Skeletal muscle tissue (tissue), 4 donors: ENCODE data around the gene FUBP3. TPM values are rescaled to one million over a fixed set of nuclear protein-coding genes. Genes with fewer than 3 reads are reported as not detected.

Experiments used
- H3K27ac ChIP-seq: one replicate; pipeline ENCODE4 v1.7.0; 2013; ENCODE audit warnings: mild to moderate bottlenecking, low read depth, low read length, inconsistent platforms
- H3K27me3 ChIP-seq, 3 donors: one replicate each; pipeline ENCODE4 v1.7.0; 2013; ENCODE audit warnings: low read length in 3 of 3; ENCODE audit not compliant: control insufficient read depth in 3 of 3, insufficient read depth in 3 of 3
- H3K36me3 ChIP-seq, 3 donors: one replicate each; pipeline ENCODE4 v1.7.0; 2013; ENCODE audit warnings: low read length in 3 of 3; ENCODE audit not compliant: control insufficient read depth in 3 of 3, insufficient read depth in 3 of 3
- H3K4me1 ChIP-seq, 3 donors: one replicate each; pipeline ENCODE4 v1.7.0; 2013; ENCODE audit warnings: low read length in 3 of 3, mild to moderate bottlenecking in 3 of 3; ENCODE audit not compliant: control insufficient read depth in 3 of 3, insufficient read depth in 3 of 3
- H3K4me3 ChIP-seq, 3 donors: one replicate each; pipeline ENCODE4 v1.7.0; 2013; ENCODE audit warnings: low read length in 3 of 3
- H3K9ac ChIP-seq, 3 donors: one replicate each; pipeline ENCODE4 v1.7.0; 2013; ENCODE audit warnings: low read length in 3 of 3, mild to moderate bottlenecking in 3 of 3, moderate library complexity in 2 of 3, low read depth in 1 of 3
- H3K9me3 ChIP-seq, 3 donors: one replicate each; pipeline ENCODE4 v1.7.0; 2013; ENCODE audit warnings: low read length in 3 of 3; ENCODE audit not compliant: control insufficient read depth in 3 of 3
- total RNA-seq: library from RNA; depleted of rRNA; stranded (reverse); fragments of >200 nt; gene quantifications from one replicate; pipeline ENCODE4 v1.2.3, GENCODE V29; 2014
- donor health status: Osteomylitis.

Gene FUBP3
- total RNA-seq, 1 donor from 2014 or later: 18.8 TPM

DNA sequence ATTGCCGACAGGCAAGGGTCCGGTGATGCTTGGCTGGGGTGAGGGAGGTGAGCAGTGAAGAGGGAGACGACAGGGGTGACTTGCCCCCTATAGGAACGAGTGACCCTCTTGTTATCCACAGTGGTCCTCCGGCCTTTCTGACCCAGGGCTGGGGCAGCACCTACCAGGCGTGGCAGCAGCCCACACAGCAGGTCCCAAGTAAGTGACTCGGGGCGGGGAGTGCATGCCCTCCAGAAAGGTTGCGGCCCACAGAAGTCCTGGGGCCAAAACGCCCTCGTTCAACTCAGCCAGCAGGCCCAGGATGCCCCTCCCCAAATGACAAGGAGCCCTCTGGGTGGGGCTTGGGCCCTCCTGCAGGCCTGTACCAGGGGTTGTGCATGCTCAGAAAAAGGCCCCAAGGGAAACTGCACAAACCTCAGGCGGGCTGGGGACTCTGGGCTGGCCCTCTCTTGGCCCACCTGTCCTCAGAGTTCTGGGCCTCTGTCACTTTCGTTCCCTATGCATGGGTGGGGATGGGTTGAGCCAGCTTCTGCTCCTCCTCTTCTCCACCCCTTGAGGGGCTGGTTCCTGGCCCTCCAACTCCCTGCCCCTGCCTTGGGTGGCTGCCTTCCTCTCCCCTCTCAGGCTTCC lies 52.8 kb downstream of the FUBP3 start:
- no peaks in the 10 kb centered on the region for H3K9me3 ChIP-seq
- H3K4me3 ChIP-seq: no peak overlapping the region
- H3K4me1 ChIP-seq: no peaks in the 10 kb centered on the region
- H3K9ac ChIP-seq: no peak overlapping the region
- H3K27me3 ChIP-seq: no peaks in the 10 kb centered on the region
- peaks cover 77 to 86% (median 80%) of the 10 kb centered on the region in 3 donors for H3K36me3 ChIP-seq
- no peak overlapping the region for H3K27ac ChIP-seq

GRCh38 chr9:130632841-130633240 lies 53.5 kb downstream of the FUBP3 start:
- H3K27me3 ChIP-seq: no peaks in the 10 kb centered on the region
- no peak overlapping the region for H3K4me3 ChIP-seq
- no peaks in the 10 kb centered on the region for H3K4me1 ChIP-seq
- peaks cover 71 to 80% (median 74%) of the 10 kb centered on the region in 3 donors for H3K36me3 ChIP-seq
- H3K27ac ChIP-seq: no peak overlapping the region
- H3K9me3 ChIP-seq: no peaks in the 10 kb centered on the region
- H3K9ac ChIP-seq: no peak overlapping the region

- no peak overlapping the region for H3K9ac ChIP-seq
- no peak overlapping the region for H3K27ac ChIP-seq
- no peaks in the 10 kb centered on the region for H3K9me3 ChIP-seq
- no peak overlapping the region for H3K4me3 ChIP-seq
- no peaks in the 10 kb centered on the region for H3K27me3 ChIP-seq
- H3K4me1 ChIP-seq: no peaks in the 10 kb centered on the region
- peaks cover 70 to 73% (median 72%) of the 10 kb centered on the region in 3 donors for H3K36me3 ChIP-seq
Observed at GRCh38 chr9:130633336-130634190, 54.2 kb downstream of the FUBP3 start.

- Histone ChIP-seq H3K4me3 (no peak overlapping the region), H3K9me3 (no peaks in the 10 kb centered on the region), H3K36me3 (peaks cover 71 to 73% (median 71%) of the 10 kb centered on the region in 3 donors), H3K9ac (no peak overlapping the region), H3K27me3 (no peaks in the 10 kb centered on the region), H3K27ac (no peak overlapping the region), H3K4me1 (no peaks in the 10 kb centered on the region)
Observed at GRCh38 chr9:130634191-130634768, 54.9 kb downstream of the FUBP3 start.

- H3K27ac ChIP-seq: no peak overlapping the region
- peaks cover 67 to 71% (median 71%) of the 10 kb centered on the region in 3 donors for H3K36me3 ChIP-seq
Observed at GRCh38 chr9:130634801-130635200, 55.4 kb downstream of the FUBP3 start.

DNA sequence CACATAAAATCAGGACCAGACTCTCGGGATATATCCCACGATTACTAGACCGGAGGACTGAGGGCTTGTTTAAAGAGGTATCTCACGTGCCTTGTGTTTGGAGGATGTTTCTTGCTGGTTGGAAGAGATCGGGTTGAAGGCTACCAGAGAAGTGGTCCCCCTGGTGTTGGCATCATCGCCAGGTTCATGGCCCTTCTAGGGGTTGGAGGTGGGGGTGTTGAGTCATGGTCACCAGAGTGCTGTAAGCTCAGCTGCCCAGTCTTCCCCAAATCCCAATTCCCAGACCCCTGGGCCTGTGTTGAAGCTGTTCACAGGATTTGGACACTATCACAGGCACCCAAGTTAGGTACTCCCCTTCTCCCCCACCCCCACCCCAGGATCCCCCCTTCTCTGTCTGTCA lies 55.9 kb downstream of the FUBP3 start:
- Histone ChIP-seq H3K27me3 (no peaks in the 10 kb centered on the region), H3K9me3 (no peaks in the 10 kb centered on the region), H3K27ac (no peak overlapping the region), H3K4me1 (no peaks in the 10 kb centered on the region), H3K4me3 (no peak overlapping the region), H3K9ac (no peak overlapping the region), H3K36me3 (peaks cover 62 to 67% (median 66%) of the 10 kb centered on the region in 3 donors)

More at GRCh38 chr9:130634801-130635200, 55.4 kb downstream of the FUBP3 start:
- Histone ChIP-seq H3K27me3 (no peaks in the 10 kb centered on the region), H3K4me1 (no peaks in the 10 kb centered on the region), H3K9ac (no peak overlapping the region), H3K9me3 (no peaks in the 10 kb centered on the region), H3K4me3 (no peak overlapping the region)

DNA sequence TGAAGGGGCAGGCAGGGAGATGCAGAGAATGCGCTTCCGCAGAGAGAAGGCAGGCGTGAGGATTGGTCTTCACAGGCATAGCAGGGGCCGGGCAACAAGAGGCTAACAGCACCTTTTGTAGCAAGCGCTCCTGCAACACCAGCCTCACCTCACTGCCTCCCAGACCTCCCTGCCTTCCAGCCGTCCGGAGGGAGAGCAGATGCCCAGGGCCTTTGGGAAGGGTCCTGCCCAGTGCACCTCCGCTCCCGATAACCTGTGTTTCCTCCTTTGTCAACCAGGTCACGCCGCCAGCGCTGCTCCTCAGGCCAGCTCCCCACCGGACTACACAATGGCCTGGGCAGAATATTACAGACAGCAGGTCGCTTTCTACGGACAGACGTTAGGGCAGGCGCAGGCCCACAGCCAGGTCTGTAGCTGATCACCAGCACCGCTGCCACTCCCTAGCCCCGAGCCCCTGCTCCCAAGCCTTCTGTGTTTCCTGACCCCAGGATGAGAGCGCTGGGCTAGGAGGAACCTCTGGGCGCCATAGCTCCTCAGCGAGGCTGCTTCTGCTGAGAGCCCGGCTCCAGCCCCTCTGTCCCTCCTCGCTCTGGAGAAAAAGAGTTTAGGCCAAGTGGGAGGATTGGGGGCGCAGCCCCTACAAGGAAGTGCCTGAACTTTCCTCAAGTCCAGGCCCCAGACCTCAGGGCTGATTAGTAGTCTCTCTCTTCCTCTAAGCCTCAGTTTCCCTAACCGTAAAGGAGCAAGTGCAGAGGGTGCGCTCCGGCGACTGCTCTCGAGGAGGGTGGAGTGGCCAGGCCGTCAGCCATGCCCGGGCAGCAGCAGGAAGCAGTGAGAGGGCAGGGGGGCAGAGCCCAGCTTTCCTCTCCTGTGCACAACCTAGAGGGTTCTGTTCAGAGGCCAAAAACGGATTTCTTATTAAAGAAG lies 56.6 kb downstream of the FUBP3 start:
- no peak overlapping the region for H3K9ac ChIP-seq
- no peak overlapping the region for H3K27ac ChIP-seq
- no peak overlapping the region for H3K4me3 ChIP-seq
- H3K27me3 ChIP-seq: no peaks in the 10 kb centered on the region
- H3K9me3 ChIP-seq: no peaks in the 10 kb centered on the region
- H3K36me3 ChIP-seq: peaks cover 57 to 60% (median 59%) of the 10 kb centered on the region in 3 donors
- H3K4me1 ChIP-seq: no peaks in the 10 kb centered on the region

- H3K4me3 ChIP-seq: no peak overlapping the region
- H3K36me3 ChIP-seq: peaks cover 51 to 53% (median 52%) of the 10 kb centered on the region in 3 donors
- H3K27me3 ChIP-seq: no peaks in the 10 kb centered on the region
- H3K9me3 ChIP-seq: no peaks in the 10 kb centered on the region
- no peak overlapping the region for H3K9ac ChIP-seq
- H3K27ac ChIP-seq: no peak overlapping the region
- H3K4me1 ChIP-seq: no peaks in the 10 kb centered on the region
Observed at GRCh38 chr9:130636648-130637020, 57.3 kb downstream of the FUBP3 start.

DNA sequence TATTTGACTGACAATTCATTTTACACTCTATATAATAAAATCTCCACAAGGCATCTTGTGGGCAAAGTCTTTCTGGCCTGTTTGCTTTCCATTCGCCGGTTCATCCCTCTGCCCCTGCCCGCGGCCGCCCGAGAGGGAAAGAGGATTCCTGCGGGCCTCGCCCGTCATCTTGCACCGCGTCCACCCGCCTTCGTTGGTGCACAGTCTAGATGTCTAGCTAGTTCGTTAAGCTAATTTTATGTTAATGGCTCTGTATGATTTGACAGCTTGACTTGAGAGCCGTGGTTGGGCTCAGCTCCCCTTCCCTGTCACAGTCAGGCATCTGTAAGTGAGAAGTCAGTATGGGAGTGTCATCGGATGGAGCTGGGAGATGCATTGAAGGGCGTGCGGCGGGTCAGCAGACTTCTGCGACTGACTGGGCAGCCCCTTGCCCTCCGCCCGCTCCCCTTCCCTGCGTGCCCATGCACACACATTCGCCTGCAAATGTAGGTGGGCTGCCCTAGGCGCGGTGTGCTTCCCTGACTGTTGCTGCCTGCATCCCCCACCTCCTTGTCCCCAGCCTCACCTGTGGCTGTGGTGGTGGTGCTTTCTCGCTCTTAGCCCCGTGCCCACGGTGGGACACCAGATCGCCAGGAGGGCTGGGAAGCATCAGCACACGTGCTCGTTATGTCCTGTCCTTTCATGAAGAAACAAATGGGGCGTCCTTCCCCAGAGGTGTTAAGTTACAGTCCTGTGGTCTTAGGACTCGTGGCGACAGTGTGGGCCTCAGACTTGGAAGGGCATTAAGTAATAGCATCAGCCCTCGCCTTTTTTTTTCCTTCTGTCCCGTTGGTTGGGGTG lies 59.1 kb downstream of the FUBP3 start:
- Histone ChIP-seq H3K4me3 (no peak overlapping the region), H3K27me3 (no peaks in the 10 kb centered on the region), H3K27ac (no peak overlapping the region), H3K9ac (no peak overlapping the region), H3K4me1 (no peaks in the 10 kb centered on the region), H3K9me3 (no peaks in the 10 kb centered on the region), H3K36me3 (peaks cover 32 to 35% (median 34%) of the 10 kb centered on the region in 3 donors)
